Ishikawa (cell line): Measurements from ENCODE around the gene HTR3D.

Experiments used
- CREB1 ChIP-seq: IDR thresholded peaks from 2 replicates; pipeline ENCODE4 v1.6.1; 2012; ENCODE audit warnings: low read depth
- EP300 ChIP-seq: IDR thresholded peaks from 2 replicates; pipeline ENCODE4 v1.6.1; 2012; ENCODE audit warnings: borderline replicate concordance
- TCF12 ChIP-seq: IDR thresholded peaks from 2 replicates; pipeline ENCODE4 v1.6.1; 2012; ENCODE audit warnings: low read depth
- TEAD4 ChIP-seq: IDR thresholded peaks from 2 replicates; pipeline ENCODE4 v1.6.1; 2012

- no peak for TF ChIP-seq TEAD4
- no peak for TF ChIP-seq TCF12
- TF ChIP-seq EP300 = no peak
- TF ChIP-seq CREB1 = no peak
These were observed 44.4 kb downstream of the HTR3D start for GRCh38 chr3:184075901-184076300.
